Lung (tissue), 12 donors: ENCODE data around the gene NR5A1. TPM values are rescaled to one million over a fixed set of nuclear protein-coding genes. Genes with fewer than 3 reads are reported as not detected.

ENCODE experiments used
- ATAC-seq: fragments of 200-7000 bp; cut with Tn5 transposase; one replicate; pipeline ENCODE4 v1.9.1; 2020; ENCODE audit warnings: moderate number of reproducible peaks; ENCODE audit not compliant: insufficient read depth, low FRiP score
- DNase-seq, 3 donors: peaks; one replicate each; pipeline ENCODE4 v3.0.0-alpha.2; 2013 to 2017
- H3K27ac ChIP-seq, 2 donors: one replicate each; pipeline ENCODE4 v1.5.1; 2013; ENCODE audit warnings: mild to moderate bottlenecking in 2 of 2, moderate library complexity in 2 of 2, control low read depth in 1 of 2, inconsistent platforms in 1 of 2, low read depth in 1 of 2, low read length in 1 of 2
- H3K27me3 ChIP-seq, 3 donors: one replicate each; pipeline ENCODE4 v1.5.1; 2013; ENCODE audit warnings: low read length in 2 of 3; ENCODE audit not compliant: control insufficient read depth in 3 of 3, insufficient read depth in 3 of 3
- H3K36me3 ChIP-seq, 4 donors: one replicate each; pipeline ENCODE4 v1.5.1; 2013; ENCODE audit warnings: low read length in 4 of 4, mild to moderate bottlenecking in 1 of 4, moderate library complexity in 1 of 4; ENCODE audit not compliant: control insufficient read depth in 4 of 4, insufficient read depth in 4 of 4
- H3K4me1 ChIP-seq, 5 donors: one replicate each; pipeline ENCODE4 v1.5.1; 2013; ENCODE audit warnings: low read length in 5 of 5, mild to moderate bottlenecking in 2 of 5, moderate library complexity in 1 of 5; ENCODE audit not compliant: control insufficient read depth in 5 of 5, insufficient read depth in 5 of 5
- H3K4me3 ChIP-seq: one replicate; pipeline ENCODE4 v1.5.1; 2013; ENCODE audit warnings: mild to moderate bottlenecking, control low read depth, moderate library complexity
- H3K9ac ChIP-seq, 2 donors: one replicate each; pipeline ENCODE4 v1.5.1; 2013; ENCODE audit warnings: low read length in 2 of 2, control low read depth in 1 of 2; ENCODE audit not compliant: insufficient read depth in 1 of 2
- H3K9me3 ChIP-seq, 4 donors: one replicate each; pipeline ENCODE4 v1.5.1; 2013; ENCODE audit warnings: low read length in 3 of 4, mild to moderate bottlenecking in 1 of 4, moderate library complexity in 1 of 4; ENCODE audit not compliant: control insufficient read depth in 4 of 4, insufficient read depth in 3 of 4
- CTCF ChIP-seq: IDR thresholded peaks from 2 replicates; pipeline ENCODE4 v1.5.1; 2012; ENCODE audit warnings: mild to moderate bottlenecking; ENCODE audit errors: control extremely low read depth, extremely low read depth
- WGBS, 2 donors: extraction: QIAGEN DNeasy Blood & Tissue Kit; methylation state at CpG; one replicate each; pipeline ENCODE4 v1.1.7; 2013; 5-methylcytosine and 5-hydroxymethylcytosine counted together
- polyA plus RNA-seq, 2 donors: library from polyadenylated mRNA; stranded (reverse); fragments of 200-250 nt; gene quantifications; one replicate each; pipeline ENCODE4 v1.2.1, GENCODE V29; 2013
- total RNA-seq, 2 donors: library from RNA; depleted of rRNA in 1 of 2; stranded (reverse); fragments of >200 nt in 1 of 2; gene quantifications; one replicate each; pipeline ENCODE4 v1.2.1, GENCODE V29; 2014 to 2021
- donor health status: control.
- donor health status: control.
- donor health status: Bipolar disorder and iron deficiency.
- donor health status: healthy.
- donor health status: DM: yes; HTN: yes; CAD: no.

The NR5A1 gene
- total and polyA plus RNA-seq, 4 donors: 0.02 to 0.37 (median 0.09) TPM; not detected in 1

GRCh38 chr9:124486778-124487259 lies 20.4 kb downstream of the NR5A1 start:
- peaks cover 0 to 6% (median 0%) of the 10 kb centered on the region in 5 donors for H3K4me1 ChIP-seq
- no peak overlapping the region for H3K4me3 ChIP-seq
- TF ChIP-seq CTCF: no peak
- H3K9ac ChIP-seq: no peak overlapping the region
- H3K36me3 ChIP-seq: no peaks in the 10 kb centered on the region
- H3K9me3 ChIP-seq: peaks cover 0 to 7% (median 0%) of the 10 kb centered on the region in 4 donors
- H3K27ac ChIP-seq: no peak overlapping the region
- peaks cover 5 to 44% (median 18%) of the 10 kb centered on the region in 3 donors for H3K27me3 ChIP-seq
- DNase-seq (no peak), ATAC-seq (no peak)
- WGBS, 2 donors: 53 to 59% methylated on average over 17 of the region's 17 CpGs

- H3K27ac ChIP-seq: no peak overlapping the region
- H3K27me3 ChIP-seq: peaks cover under 1 to 43% (median 18%) of the 10 kb centered on the region in 3 donors
- no peak overlapping the region for H3K9ac ChIP-seq
- 67 to 78% methylated on average over 14 to 15 of the region's 15 CpGs for WGBS, 2 donors
- no peak overlapping the region for H3K4me3 ChIP-seq
- H3K36me3 ChIP-seq: no peaks in the 10 kb centered on the region
- TF ChIP-seq CTCF: no peak
- DNase-seq (no peak), ATAC-seq (no peak)
- H3K4me1 ChIP-seq: peaks cover 0 to 6% (median 0%) of the 10 kb centered on the region in 5 donors
- H3K9me3 ChIP-seq: peaks cover 0 to 7% (median 0%) of the 10 kb centered on the region in 4 donors
Observed at GRCh38 chr9:124485936-124486335, 21.3 kb downstream of the NR5A1 start.

GRCh38 chr9:124485201-124485600 lies 22.0 kb downstream of the NR5A1 start:
- no peak overlapping the region for H3K4me3 ChIP-seq
- H3K4me1 ChIP-seq: peaks cover 0 to 6% (median 0%) of the 10 kb centered on the region in 5 donors
- no peak for TF ChIP-seq CTCF
- H3K27ac ChIP-seq: no peak overlapping the region
- WGBS, 2 donors: 72 to 77% methylated on average over 13 of the region's 13 CpGs
- no peak overlapping the region for H3K9ac ChIP-seq
- no peak for DNase-seq
- H3K36me3 ChIP-seq: no peaks in the 10 kb centered on the region
- H3K27me3 ChIP-seq: peaks cover 0 to 43% (median 19%) of the 10 kb centered on the region in 3 donors
- ATAC-seq: no peak
- peaks cover 0 to 7% (median 0%) of the 10 kb centered on the region in 4 donors for H3K9me3 ChIP-seq

- no peak overlapping the region for H3K27ac ChIP-seq
- peaks cover 0 to 31% (median 22%) of the 10 kb centered on the region in 3 donors for H3K27me3 ChIP-seq
- TF ChIP-seq CTCF: no peak
- WGBS, 2 donors: 97% methylated on average over 9 of the region's 9 CpGs
- H3K36me3 ChIP-seq: no peaks in the 10 kb centered on the region
- peaks cover 0 to 9% (median 0%) of the 10 kb centered on the region in 4 donors for H3K9me3 ChIP-seq
- no peak for DNase-seq
- no peak overlapping the region for H3K4me3 ChIP-seq
- peaks cover 0 to 6% (median 0%) of the 10 kb centered on the region in 5 donors for H3K4me1 ChIP-seq
- ATAC-seq: no peak
- no peak overlapping the region for H3K9ac ChIP-seq
Observed at GRCh38 chr9:124483481-124483880, 23.7 kb downstream of the NR5A1 start.
